GM21723 (cell line): ENCODE measurements around the gene MRPS23.
"Not testable (repeated sequence)": the region's sequence is repeated elsewhere in the genome, so short reads cannot be mapped to it uniquely, and the experiment has no call there.

ENCODE experiments used
- ATAC-seq: cut with Tn5 transposase; IDR thresholded peaks from one replicate; pipeline ENCODE4 v1.9.1; 2021; ENCODE audit warnings: mild to moderate bottlenecking, moderate library complexity; ENCODE audit not compliant: unreplicated experiment

MRPS23 gene

GRCh38 chr17:57864273-57864672 lies 14.4 kb upstream of the MRPS23 start:
- no peak for ATAC-seq

- no peak for ATAC-seq
Measured at GRCh38 chr17:57862694-57863667, 13.1 kb upstream of the MRPS23 start.

- ATAC-seq: no peak
Measured at GRCh38 chr17:57861790-57862693, 12.2 kb upstream of the MRPS23 start.

- no peak for ATAC-seq
Measured at GRCh38 chr17:57861000-57861789, 11.4 kb upstream of the MRPS23 start.

GRCh38 chr17:57860414-57860999 lies 10.7 kb upstream of the MRPS23 start:
- ATAC-seq: no peak

- no peak for ATAC-seq
Measured at GRCh38 chr17:57859601-57860413, 10.0 kb upstream of the MRPS23 start.

- ATAC-seq: no peak
Measured at GRCh38 chr17:57858838-57859237, 9.0 kb upstream of the MRPS23 start.

- no peak for ATAC-seq
Measured at GRCh38 chr17:57856792-57857620, 7.2 kb upstream of the MRPS23 start.

GRCh38 chr17:57855391-57856035 lies 5.7 kb upstream of the MRPS23 start:
- ATAC-seq: no peak

GRCh38 chr17:57853695-57854094 lies 3.9 kb upstream of the MRPS23 start:
- no peak for ATAC-seq

GRCh38 chr17:57852955-57853328 lies 3.1 kb upstream of the MRPS23 start:
- ATAC-seq: no peak

GRCh38 chr17:57852092-57852954 lies 2.5 kb upstream of the MRPS23 start:
- ATAC-seq: no peak

GRCh38 chr17:57849163-57849873 lies 526 bp downstream of the MRPS23 start:
- ATAC-seq: peak; percentile 1

- ATAC-seq: not testable (repeated sequence)
Measured at GRCh38 chr17:57846056-57846945, 3.5 kb downstream of the MRPS23 start.

- ATAC-seq: no peak
Measured at GRCh38 chr17:57842280-57842679, 7.6 kb downstream of the MRPS23 start.

- no peak for ATAC-seq
Measured at GRCh38 chr17:57839571-57839923, 10.3 kb downstream of the MRPS23 start.
